ENCODE results near the gene ARSD. TPM values are rescaled to one million over a fixed set of nuclear protein-coding genes. Genes with fewer than 3 reads are reported as not detected.

The ARSD gene
- polyA plus RNA-seq, 1 of the 3 experiments (the other 2 are of a cell fraction) = 19.8 TPM

DNA sequence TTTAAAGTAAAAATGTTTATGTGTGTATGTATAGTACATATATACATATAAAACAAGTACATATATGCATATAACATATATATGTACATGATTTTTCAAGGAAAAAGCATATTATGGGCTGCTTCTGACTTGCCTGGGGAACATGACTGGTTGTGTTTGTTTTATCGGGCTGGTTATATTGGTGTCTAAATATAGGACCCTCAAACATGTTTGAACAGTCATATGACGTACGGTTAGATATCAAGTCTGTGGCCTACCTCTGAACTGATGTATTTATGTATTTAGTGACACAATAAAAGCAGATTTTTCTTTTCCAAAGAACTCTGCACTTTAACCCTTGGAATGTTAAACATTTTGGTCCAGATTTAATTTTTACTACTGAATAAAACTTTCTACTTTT is 37.9 kb upstream of the ARSD start:
- Histone ChIP-seq H3K4me3 (ENCODE audit: low read depth in 2 of 2, low read length in 1 of 2) (no peak overlapping the region), H3F3A (replicated peaks; ENCODE audit: insufficient read depth) (peaks cover 3% of the 10 kb centered on the region), H3K27me3 (ENCODE audit: insufficient read depth) (no peaks in the 10 kb centered on the region), H3K27ac (ENCODE audit: low read depth in 2 of 2, low read length in 1 of 2) (no peak overlapping the region), H3K79me2 (ENCODE audit: insufficient read depth) (no peaks in the 10 kb centered on the region), H4K20me1 (ENCODE audit: insufficient read depth) (no peaks in the 10 kb centered on the region), H3K9me2 (no peaks in the 10 kb centered on the region), H3K36me3 (replicated peaks in 1 of 2; ENCODE audit: control insufficient read depth in 1 of 2, insufficient read depth in 2 of 2, low read length in 1 of 2) (no peaks in the 10 kb centered on the region), H2AFZ (ENCODE audit: low read depth) (0 out of 2 replicates have a peak overlapping the region, but pooled peaks have one; percentile 51), H3K4me2 (no peak overlapping the region), H3K9ac (no peak overlapping the region), H3K4me1 (ENCODE audit: control insufficient read depth in 1 of 2, insufficient read depth in 2 of 2, low read depth in 1 of 2, low read length in 1 of 2) (0 out of 4 replicates have a peak, but pooled peaks cover 0 to 3% of the 10 kb centered on the region in 2 experiments), H3K9me3 (no peaks in the 10 kb centered on the region)
- CTCF ChIA-PET = no interaction called here
- POLR2A ChIA-PET = no interaction called here
- DNase-seq = no peak
- WGBS (ENCODE audit: low lambda C conversion rate) = 88% methylated on average over 3 of the region's 3 CpGs
- TF ChIP-seq GABPA (IDR thresholded peaks at IDR 0.05; ENCODE audit: low read depth) = no peak
- TF ChIP-seq MEF2A (IDR thresholded peaks at IDR 0.05; ENCODE audit: borderline replicate concordance, low read depth) = no peak

DNA sequence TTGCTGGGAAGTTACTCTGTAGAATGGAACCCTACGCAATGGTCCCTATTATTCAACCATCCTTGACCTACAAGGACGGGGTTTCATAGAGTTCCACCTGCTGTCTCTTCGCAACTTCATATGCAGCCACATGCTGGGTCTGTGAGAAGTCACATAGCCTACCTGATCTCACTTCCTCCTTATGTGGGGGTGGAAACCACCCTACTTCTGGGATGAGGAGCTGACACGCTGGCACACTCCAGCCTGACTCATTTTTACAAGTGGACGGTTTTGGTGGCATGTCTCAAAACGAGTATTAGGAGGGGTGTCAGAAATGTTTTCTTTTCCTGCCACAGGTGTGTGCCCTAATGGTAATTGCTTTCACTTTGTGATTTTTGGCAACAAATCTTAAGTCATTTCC is 36.8 kb upstream of the ARSD start:
- no peak overlapping the region for H3K27ac ChIP-seq (ENCODE audit: low read depth in 2 of 2, low read length in 1 of 2)
- 0 out of 4 replicates have a peak, but pooled peaks cover 0 to 3% of the 10 kb centered on the region in 2 experiments for H3K4me1 ChIP-seq (ENCODE audit: control insufficient read depth in 1 of 2, insufficient read depth in 2 of 2, low read depth in 1 of 2, low read length in 1 of 2)
- H2AFZ ChIP-seq (ENCODE audit: low read depth) = no peak overlapping the region
- H4K20me1 ChIP-seq (ENCODE audit: insufficient read depth) = no peaks in the 10 kb centered on the region
- H3K9me3 ChIP-seq = no peaks in the 10 kb centered on the region
- no peaks in the 10 kb centered on the region for H3K79me2 ChIP-seq (ENCODE audit: insufficient read depth)
- no peak overlapping the region for H3K4me2 ChIP-seq
- no peaks in the 10 kb centered on the region for H3K9me2 ChIP-seq
- POLR2A ChIA-PET = no interaction called here
- H3F3A ChIP-seq (replicated peaks; ENCODE audit: insufficient read depth) = peaks cover 3% of the 10 kb centered on the region
- no peak overlapping the region for H3K9ac ChIP-seq
- H3K36me3 ChIP-seq (replicated peaks in 1 of 2; ENCODE audit: control insufficient read depth in 1 of 2, insufficient read depth in 2 of 2, low read length in 1 of 2) = no peaks in the 10 kb centered on the region
- no peak overlapping the region for H3K4me3 ChIP-seq (ENCODE audit: low read depth in 2 of 2, low read length in 1 of 2)
- no peaks in the 10 kb centered on the region for H3K27me3 ChIP-seq (ENCODE audit: insufficient read depth)
- no peak for TF ChIP-seq MXI1 (IDR thresholded peaks at IDR 0.05; ENCODE audit: low read depth, low read length)
- no peak for TF ChIP-seq MAX (IDR thresholded peaks at IDR 0.05; ENCODE audit: low read depth)
- TF ChIP-seq, protein P1, sequence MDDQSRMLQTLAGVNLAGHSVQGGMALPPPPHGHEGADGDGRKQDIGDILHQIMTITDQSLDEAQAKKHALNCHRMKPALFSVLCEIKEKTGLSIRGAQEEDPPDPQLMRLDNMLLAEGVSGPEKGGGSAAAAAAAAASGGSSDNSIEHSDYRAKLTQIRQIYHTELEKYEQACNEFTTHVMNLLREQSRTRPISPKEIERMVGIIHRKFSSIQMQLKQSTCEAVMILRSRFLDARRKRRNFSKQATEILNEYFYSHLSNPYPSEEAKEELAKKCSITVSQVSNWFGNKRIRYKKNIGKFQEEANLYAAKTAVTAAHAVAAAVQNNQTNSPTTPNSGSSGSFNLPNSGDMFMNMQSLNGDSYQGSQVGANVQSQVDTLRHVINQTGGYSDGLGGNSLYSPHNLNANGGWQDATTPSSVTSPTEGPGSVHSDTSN (IDR thresholded peaks at IDR 0.05) = no peak
- TF ChIP-seq REST (IDR thresholded peaks at IDR 0.05; ENCODE audit: low read depth, low read length) = no peak
- no peak for TF ChIP-seq FOXM1 (IDR thresholded peaks at IDR 0.05; ENCODE audit: low read depth)
- TF ChIP-seq GABPA (IDR thresholded peaks at IDR 0.05; ENCODE audit: low read depth) = no peak
- no peak for TF ChIP-seq YY1 (IDR thresholded peaks at IDR 0.05; ENCODE audit: low read depth)
- TF ChIP-seq, protein P2, sequence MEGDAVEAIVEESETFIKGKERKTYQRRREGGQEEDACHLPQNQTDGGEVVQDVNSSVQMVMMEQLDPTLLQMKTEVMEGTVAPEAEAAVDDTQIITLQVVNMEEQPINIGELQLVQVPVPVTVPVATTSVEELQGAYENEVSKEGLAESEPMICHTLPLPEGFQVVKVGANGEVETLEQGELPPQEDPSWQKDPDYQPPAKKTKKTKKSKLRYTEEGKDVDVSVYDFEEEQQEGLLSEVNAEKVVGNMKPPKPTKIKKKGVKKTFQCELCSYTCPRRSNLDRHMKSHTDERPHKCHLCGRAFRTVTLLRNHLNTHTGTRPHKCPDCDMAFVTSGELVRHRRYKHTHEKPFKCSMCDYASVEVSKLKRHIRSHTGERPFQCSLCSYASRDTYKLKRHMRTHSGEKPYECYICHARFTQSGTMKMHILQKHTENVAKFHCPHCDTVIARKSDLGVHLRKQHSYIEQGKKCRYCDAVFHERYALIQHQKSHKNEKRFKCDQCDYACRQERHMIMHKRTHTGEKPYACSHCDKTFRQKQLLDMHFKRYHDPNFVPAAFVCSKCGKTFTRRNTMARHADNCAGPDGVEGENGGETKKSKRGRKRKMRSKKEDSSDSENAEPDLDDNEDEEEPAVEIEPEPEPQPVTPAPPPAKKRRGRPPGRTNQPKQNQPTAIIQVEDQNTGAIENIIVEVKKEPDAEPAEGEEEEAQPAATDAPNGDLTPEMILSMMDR (IDR thresholded peaks at IDR 0.05) = no peak
- TF ChIP-seq JUND (IDR thresholded peaks at IDR 0.05) = no peak
- TF ChIP-seq, protein P3, sequence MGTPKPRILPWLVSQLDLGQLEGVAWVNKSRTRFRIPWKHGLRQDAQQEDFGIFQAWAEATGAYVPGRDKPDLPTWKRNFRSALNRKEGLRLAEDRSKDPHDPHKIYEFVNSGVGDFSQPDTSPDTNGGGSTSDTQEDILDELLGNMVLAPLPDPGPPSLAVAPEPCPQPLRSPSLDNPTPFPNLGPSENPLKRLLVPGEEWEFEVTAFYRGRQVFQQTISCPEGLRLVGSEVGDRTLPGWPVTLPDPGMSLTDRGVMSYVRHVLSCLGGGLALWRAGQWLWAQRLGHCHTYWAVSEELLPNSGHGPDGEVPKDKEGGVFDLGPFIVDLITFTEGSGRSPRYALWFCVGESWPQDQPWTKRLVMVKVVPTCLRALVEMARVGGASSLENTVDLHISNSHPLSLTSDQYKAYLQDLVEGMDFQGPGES (IDR thresholded peaks at IDR 0.05; ENCODE audit: low read depth, low read length) = no peak
- no peak for TF ChIP-seq TCF12 (IDR thresholded peaks at IDR 0.05)
- TF ChIP-seq, protein P4, sequence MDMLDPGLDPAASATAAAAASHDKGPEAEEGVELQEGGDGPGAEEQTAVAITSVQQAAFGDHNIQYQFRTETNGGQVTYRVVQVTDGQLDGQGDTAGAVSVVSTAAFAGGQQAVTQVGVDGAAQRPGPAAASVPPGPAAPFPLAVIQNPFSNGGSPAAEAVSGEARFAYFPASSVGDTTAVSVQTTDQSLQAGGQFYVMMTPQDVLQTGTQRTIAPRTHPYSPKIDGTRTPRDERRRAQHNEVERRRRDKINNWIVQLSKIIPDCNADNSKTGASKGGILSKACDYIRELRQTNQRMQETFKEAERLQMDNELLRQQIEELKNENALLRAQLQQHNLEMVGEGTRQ (IDR thresholded peaks at IDR 0.05; ENCODE audit: borderline replicate concordance, low read depth, low read length) = no peak
- no peak for DNase-seq
- CTCF ChIA-PET = no interaction called here
- WGBS (ENCODE audit: low lambda C conversion rate) = 61% methylated on average over 6 of the region's 6 CpGs

Measured in SK-N-SH (cell line).